ENCODE data around the gene DELE1. TPM values are rescaled to one million over a fixed set of nuclear protein-coding genes. Genes with fewer than 3 reads are reported as not detected.
A peak's percentile ranks its signal among the peaks of the same experiment; 100 is the strongest.

The DELE1 gene
- total RNA-seq, 3 donors from 2014 or later (not counting 1 experiment from before 2014, with no cell fraction given), result 106 to 125 (median 115) TPM

DNA sequence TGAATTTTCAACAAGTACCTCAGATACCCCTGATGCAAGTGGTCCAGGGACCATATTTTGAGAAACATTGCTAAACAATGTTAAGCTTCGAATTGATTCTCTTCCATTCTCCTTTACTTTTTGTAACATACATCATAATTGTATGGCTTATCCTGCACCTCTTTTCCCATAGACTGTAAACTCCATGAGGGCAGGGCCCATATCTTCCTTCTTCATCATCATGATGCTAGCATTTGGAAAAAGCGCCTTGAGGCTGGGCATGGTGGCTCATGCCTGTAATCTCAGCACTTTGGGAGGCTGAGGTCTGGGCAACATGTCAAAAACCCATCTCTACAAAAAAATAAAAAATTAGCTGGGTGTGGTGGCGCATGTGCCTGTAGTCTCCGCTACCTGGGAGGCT, 14.5 kb upstream of the DELE1 start:
- DNase-seq, result no peak
- intact Hi-C loops (cut with micrococcal nuclease), result no loop called here
- peaks cover 8% of the 10 kb centered on the region for H3K4me1 ChIP-seq (ENCODE audit: control insufficient read depth, insufficient read depth, low read length)
- Mint-ChIP-seq H3K27me3 (ENCODE audit: low read depth in 2 of 2) (peaks cover 13 to 25% of the 10 kb centered on the region in 2 donors), H3K4me3 (no peak overlapping the region), H3K36me3 (no peaks in the 10 kb centered on the region), H3K4me1 (no peaks in the 10 kb centered on the region), H3K9me3 (no peaks in the 10 kb centered on the region), H3K27ac (no peak overlapping the region)
- no peak for ATAC-seq
- H3K36me3 ChIP-seq (ENCODE audit: control insufficient read depth, insufficient read depth, low read length), result no peaks in the 10 kb centered on the region
- WGBS (ENCODE audit: insufficient coverage), result 71% methylated on average over 4 of the region's 4 CpGs
- H3K9me3 ChIP-seq (ENCODE audit: control insufficient read depth, insufficient read depth, low read length), result no peaks in the 10 kb centered on the region
- peaks cover 10% of the 10 kb centered on the region for H3K27me3 ChIP-seq (ENCODE audit: control insufficient read depth, insufficient read depth, low read length)
- H3K27ac ChIP-seq (ENCODE audit: low read length), result no peak overlapping the region
- TF ChIP-seq, protein P1, sequence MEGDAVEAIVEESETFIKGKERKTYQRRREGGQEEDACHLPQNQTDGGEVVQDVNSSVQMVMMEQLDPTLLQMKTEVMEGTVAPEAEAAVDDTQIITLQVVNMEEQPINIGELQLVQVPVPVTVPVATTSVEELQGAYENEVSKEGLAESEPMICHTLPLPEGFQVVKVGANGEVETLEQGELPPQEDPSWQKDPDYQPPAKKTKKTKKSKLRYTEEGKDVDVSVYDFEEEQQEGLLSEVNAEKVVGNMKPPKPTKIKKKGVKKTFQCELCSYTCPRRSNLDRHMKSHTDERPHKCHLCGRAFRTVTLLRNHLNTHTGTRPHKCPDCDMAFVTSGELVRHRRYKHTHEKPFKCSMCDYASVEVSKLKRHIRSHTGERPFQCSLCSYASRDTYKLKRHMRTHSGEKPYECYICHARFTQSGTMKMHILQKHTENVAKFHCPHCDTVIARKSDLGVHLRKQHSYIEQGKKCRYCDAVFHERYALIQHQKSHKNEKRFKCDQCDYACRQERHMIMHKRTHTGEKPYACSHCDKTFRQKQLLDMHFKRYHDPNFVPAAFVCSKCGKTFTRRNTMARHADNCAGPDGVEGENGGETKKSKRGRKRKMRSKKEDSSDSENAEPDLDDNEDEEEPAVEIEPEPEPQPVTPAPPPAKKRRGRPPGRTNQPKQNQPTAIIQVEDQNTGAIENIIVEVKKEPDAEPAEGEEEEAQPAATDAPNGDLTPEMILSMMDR (IDR thresholded peaks at IDR 0.05), result no peak
- no peak overlapping the region for H3K4me3 ChIP-seq (ENCODE audit: low read length)

DNA sequence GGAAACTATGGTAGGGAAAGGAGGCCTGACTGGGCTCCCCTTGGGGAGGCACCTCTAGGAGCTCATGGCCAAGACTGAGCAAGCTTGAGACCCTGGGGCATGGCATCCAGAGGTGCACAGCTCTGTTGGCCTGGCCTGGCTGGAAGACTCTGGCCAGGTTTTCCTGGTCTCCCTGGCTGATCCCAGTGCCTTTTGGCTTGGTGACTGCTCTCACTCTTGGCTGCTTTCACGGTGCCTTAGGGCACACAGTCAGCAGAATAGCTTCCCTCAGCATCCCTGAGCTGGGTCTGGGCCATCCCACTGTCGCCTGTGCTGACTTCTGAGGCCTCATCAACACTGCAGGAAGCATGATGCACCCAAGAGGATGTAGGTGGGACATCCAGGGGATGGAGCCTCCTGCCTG, 13.4 kb upstream of the DELE1 start:
- ATAC-seq (no peak), DNase-seq (no peak)
- 81% methylated on average over 2 of the region's 2 CpGs for WGBS (ENCODE audit: insufficient coverage)
- H3K27ac Mint-ChIP-seq, result no peak overlapping the region
- Histone ChIP-seq H3K4me3 (ENCODE audit: low read length) (no peak overlapping the region), H3K27me3 (ENCODE audit: control insufficient read depth, insufficient read depth, low read length) (peaks cover 13% of the 10 kb centered on the region), H3K36me3 (ENCODE audit: control insufficient read depth, insufficient read depth, low read length) (no peaks in the 10 kb centered on the region), H3K9me3 (ENCODE audit: control insufficient read depth, insufficient read depth, low read length) (no peaks in the 10 kb centered on the region), H3K27ac (ENCODE audit: low read length) (no peak overlapping the region), H3K4me1 (ENCODE audit: control insufficient read depth, insufficient read depth, low read length) (peaks cover 12% of the 10 kb centered on the region)
- TF ChIP-seq, protein P1 (IDR thresholded peaks at IDR 0.05), result no peak
- H3K36me3 Mint-ChIP-seq, result no peaks in the 10 kb centered on the region
- H3K4me1 Mint-ChIP-seq, result no peaks in the 10 kb centered on the region
- H3K9me3 Mint-ChIP-seq, result no peaks in the 10 kb centered on the region
- peaks cover 19 to 33% of the 10 kb centered on the region in 2 donors for H3K27me3 Mint-ChIP-seq (ENCODE audit: low read depth in 2 of 2)
- intact Hi-C loops (cut with micrococcal nuclease), result no loop called here
- H3K4me3 Mint-ChIP-seq, result no peak overlapping the region

DNA sequence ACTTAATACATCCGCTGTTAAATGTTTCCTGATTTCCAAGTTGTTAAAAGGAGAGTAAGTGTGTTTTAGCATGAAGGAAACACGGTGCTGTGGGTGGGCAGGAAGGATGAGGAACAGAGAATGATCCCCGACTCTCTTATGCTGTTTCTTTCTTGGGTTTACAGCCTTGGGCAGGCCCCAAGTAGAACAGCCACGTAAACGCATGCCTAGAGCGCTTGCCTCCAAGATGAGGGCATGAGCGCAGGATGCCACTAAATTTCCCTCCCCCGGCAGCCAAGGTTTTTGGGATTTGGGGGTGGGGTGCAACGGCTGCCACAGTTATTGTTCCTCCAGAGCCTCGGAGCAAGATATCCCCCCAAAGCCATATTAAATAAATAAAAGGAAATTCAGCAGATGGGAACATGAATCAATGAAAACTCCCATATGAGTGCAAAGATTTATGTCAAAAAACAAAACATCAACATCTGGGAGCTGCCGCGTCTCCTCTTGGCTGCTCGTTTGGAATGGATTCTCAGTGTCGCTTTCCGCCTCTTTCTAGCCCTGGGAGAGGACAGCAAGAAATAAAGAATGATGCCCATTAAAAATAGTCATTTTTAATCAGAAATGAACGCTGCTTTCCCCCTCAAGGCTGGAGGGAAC, 10.0 kb upstream of the DELE1 start:
- no peak overlapping the region for H3K4me3 ChIP-seq (ENCODE audit: low read length)
- DNase-seq, result no peak
- TF ChIP-seq, protein P1 (IDR thresholded peaks at IDR 0.05), result no peak
- 31% methylated on average over 15 of the region's 16 CpGs for WGBS (ENCODE audit: insufficient coverage)
- no peaks in the 10 kb centered on the region for H3K9me3 ChIP-seq (ENCODE audit: control insufficient read depth, insufficient read depth, low read length)
- peak overlapping the region; percentile 60 for H3K4me3 Mint-ChIP-seq
- no peak overlapping the region for H3K27ac Mint-ChIP-seq
- H3K4me1 ChIP-seq (ENCODE audit: control insufficient read depth, insufficient read depth, low read length), result peaks cover 15% of the 10 kb centered on the region
- H3K9me3 Mint-ChIP-seq, result no peaks in the 10 kb centered on the region
- no peak for ATAC-seq
- peaks cover 13% of the 10 kb centered on the region for H3K27me3 ChIP-seq (ENCODE audit: control insufficient read depth, insufficient read depth, low read length)
- H3K4me1 Mint-ChIP-seq, result no peaks in the 10 kb centered on the region
- no peaks in the 10 kb centered on the region for H3K36me3 ChIP-seq (ENCODE audit: control insufficient read depth, insufficient read depth, low read length)
- peaks cover 26 to 44% of the 10 kb centered on the region in 2 donors for H3K27me3 Mint-ChIP-seq (ENCODE audit: low read depth in 2 of 2)
- H3K36me3 Mint-ChIP-seq, result no peaks in the 10 kb centered on the region
- intact Hi-C loops (cut with micrococcal nuclease), result no loop called here
- no peak overlapping the region for H3K27ac ChIP-seq (ENCODE audit: low read length)

Measured in natural killer cell (primary cell).